IPS-NIHi7 (cell line): ENCODE measurements around the gene RFTN1.

ENCODE experiments used
- DNase-seq: peaks from one replicate; pipeline ENCODE4 v3.0.0; 2012; ENCODE audit warnings: mixed read lengths; ENCODE audit errors: extremely low spot score

Gene RFTN1

DNA sequence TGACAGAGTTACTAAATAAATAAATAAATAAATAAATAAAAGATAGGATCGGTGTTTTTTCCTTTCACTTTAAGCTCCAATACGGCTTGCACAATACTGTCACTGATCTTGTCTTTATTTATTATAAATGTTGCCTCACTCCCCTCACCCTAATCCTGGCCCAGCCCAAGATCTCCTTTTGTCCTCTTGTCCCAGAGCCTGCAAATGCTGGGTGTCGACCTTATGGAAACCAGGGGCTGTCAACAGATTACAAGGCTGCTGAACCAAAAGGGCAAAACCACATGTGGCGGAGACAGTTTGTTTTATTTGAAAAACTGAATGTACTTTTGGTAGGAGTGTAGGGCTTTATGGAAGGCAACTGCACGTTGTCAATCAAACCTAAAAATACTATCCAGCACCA, 75.9 kb downstream of the RFTN1 start:
- no peak for DNase-seq

DNA sequence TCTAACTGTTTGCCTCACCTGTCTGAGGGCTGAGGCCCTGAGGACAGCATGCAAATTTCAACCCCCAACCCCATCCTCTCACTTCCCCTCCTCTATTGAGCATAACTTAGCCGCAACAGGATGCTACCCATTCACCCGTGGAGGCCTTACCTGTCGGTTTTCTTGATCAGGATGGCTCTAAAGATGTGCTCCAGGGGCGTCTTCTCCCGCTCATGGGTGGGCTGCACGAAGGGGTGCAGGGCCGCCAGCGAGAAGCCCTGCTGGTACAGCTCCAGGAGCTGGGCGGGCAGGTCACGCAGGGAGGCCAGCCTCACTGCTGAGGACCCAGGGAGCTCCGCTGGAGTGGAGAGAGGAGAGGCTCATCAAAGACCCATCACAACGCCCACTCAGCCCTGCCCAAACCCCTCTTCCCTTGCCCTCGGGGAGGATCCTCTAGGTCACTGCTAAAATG, 79.8 kb downstream of the RFTN1 start:
- DNase-seq = no peak

DNA sequence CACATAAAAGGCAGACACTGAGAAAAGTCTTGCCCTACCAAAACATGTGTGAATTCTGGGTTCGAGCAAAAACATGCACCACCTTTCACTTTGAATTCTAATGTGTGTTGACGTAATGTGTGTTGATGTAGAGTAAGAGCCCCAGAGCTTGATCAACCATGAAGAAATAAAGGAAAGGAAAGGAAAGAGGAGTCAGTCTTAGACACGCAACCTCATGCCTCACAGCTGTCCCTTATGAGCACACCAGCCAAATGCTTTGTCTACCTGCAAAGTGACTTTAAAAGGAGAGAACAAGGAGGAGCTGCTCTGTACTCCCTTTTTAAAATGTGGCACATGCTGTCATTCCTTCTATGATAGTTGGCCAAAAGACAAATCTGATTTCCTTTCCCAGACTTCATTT, 80.8 kb downstream of the RFTN1 start:
- no peak for DNase-seq

DNA sequence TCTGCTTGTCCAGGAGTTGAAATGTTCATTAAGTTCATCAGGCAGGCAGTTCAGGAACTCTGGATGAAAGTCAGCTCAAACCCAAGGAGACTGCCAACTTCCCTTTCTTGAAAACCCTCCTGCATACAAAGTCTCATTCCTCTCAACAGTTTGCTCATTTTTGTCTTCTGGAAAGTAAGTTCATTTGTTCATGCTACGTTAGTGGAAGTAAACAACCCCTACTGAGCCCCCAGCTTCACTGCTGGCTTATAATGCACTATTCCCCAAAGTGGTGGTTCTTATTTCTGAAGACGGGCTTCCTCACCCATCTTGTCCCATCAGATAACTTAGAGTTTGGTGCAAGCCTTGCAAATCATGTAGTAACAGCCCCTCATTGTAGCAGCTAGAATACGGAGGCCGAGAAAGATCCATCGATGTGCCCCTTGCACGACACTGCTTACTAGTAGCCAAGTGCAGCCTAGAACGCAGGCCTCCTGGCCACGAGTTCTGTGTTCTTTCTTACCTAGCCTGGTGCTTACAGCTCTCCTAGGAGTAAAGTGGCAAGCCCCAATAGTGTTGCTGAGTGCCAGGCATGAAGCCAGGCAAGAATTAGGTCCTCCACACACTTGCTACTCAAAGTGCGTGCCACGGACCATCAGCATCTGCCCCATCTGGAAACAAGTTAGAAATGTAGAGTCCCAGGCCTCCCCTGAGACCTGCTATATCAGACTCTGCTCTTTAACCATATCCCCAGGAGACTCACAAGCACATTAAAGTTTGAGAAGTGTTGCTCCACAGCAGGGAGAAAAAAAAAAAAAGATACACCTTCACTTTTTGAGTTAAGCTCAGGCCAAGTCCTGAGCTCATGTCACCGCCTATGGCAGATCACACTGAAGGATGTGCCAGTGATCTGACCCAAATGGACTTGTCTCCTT, 82.5 kb downstream of the RFTN1 start:
- DNase-seq = no peak

DNA sequence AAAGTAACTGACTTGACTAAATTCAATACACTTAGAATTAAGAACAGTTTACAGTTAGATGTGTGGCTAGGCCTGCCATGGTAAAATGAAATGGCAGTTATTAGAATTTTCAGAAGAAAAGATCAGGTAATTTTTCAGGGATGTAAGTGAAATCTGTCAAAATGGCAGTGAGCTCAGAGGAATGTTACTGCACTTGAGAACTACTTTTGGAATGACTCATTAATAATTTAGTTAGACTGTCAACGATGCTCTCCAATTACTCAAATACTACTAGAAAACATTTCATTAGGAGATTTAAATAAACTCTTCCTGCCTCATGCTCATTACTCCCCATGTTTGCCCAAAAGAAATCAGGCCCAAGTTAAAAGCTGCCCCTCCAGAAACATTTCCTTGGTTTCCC, 84.4 kb downstream of the RFTN1 start:
- DNase-seq = no peak

DNA sequence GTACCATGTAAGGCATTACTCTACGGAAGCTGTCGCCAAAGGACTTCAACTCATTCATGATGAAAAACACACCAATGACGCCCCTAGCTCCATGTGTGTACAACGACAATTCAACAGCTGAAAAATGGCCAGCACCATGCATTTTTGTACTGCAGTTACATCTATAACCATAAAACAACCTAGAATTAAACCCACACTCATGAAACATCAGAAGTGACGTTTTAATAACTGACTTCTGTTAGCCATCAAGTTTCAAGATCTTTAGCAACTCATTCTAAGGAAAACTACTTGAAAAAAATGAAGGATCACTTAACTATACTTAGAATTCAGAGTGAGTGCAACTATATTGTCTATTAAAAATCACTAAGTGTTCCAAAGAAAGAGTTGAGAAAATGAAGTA, 84.9 kb downstream of the RFTN1 start:
- DNase-seq = no peak

DNA sequence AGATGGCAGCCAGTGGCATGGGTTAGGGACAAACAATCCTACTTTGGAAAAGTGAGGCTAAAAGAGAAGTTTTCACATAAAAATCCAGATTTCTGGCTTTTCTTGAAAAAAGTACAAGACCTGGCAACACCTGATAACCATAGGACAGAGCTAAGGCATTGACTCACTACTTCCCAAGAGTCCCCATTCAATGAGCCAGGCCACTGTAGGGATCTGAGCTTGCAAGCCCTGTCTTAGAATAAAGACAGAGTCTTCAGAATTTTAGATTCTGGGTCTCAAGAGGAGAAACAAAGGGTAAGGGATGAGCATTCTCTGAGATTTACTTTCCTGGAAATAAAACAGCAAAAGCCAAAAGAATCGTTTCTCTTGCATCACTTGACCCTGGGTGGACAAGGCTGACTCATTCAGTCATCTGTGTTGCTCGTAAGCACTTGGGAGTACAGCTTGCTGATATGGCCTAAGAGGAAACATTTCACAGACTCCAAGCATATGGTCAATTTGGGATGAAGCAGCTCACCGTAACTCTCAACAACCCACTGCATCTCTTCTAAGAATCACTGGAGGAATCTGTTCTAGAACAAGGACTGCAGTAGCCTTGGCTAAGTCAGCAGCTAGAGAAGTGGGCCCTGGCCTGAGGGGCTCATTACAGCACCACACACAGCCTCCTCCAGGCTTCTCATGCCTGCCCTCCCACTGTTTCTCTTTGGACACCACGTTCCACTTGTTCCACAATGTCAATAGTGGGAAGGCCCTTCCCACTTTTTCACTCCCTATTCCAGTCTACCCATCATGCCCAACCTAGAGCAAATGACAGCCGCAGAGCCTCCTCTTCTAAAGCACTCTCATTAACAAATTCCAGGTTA, 86.2 kb downstream of the RFTN1 start:
- DNase-seq = no peak

DNA sequence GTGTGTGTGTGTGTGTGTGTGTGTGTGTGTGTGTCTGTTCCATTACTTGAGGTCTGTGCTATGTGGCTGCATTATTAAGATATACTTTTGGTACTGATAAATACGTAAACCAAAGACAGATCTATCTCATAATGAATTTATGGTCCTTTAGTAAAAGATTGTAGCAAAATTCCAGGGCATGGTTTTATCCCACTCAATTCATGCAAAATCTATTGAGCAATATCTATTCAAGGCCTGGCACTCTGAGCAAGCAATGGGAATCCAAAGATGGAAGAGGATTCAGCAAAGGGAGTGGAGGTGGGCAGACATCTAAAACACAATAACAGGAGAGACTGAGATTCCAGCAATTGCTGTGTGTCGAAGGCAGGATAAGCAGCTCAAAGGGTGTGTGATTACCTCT, 86.8 kb downstream of the RFTN1 start:
- no peak for DNase-seq

DNA sequence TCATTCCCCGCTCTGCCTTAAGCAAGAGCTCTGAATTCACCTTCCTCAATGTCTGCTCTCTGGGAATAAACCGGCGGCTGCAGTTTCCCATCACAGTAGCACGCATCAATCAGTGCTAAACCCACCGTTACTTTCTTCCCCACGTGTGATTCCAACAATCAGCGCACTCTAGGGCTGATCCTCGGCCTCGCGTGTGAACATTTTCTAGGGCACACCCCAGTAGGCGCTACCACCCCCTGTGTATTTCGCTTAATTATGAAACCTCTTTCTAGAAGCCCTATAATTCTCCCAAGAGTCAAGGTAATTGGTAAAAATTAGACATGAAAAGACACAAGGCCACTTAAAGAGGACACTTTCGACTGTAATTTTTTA, 87.5 kb downstream of the RFTN1 start:
- no peak for DNase-seq

DNA sequence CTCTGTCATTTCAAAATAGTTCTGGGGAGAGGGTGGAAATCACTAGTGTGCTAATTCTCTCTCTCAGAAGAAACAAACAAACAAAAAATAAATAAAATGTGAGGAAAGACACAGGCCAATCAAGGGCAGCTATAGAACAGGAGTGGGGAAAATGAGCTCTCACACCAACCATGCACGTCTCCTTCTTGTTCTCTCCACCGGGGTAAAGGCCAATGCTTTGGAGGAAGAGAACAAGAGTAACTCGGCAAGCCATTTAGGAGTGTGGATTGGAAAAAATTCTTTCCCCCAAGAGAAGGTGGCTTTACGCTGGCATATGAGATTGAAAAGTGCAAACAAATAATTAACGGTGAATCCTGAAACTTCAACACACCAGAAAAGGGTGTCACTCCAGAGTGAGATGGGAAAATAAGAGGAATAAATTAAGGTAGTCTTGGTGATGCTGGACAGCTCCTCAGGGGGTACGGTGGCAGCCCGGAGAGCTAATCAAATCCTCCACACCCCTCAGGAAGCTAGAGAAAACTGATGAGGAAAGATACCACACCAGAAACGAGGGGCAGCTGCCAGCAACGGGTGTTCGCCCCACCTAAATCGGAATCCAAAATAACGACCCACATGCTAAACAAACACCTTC, 88.0 kb downstream of the RFTN1 start:
- DNase-seq = no peak

DNA sequence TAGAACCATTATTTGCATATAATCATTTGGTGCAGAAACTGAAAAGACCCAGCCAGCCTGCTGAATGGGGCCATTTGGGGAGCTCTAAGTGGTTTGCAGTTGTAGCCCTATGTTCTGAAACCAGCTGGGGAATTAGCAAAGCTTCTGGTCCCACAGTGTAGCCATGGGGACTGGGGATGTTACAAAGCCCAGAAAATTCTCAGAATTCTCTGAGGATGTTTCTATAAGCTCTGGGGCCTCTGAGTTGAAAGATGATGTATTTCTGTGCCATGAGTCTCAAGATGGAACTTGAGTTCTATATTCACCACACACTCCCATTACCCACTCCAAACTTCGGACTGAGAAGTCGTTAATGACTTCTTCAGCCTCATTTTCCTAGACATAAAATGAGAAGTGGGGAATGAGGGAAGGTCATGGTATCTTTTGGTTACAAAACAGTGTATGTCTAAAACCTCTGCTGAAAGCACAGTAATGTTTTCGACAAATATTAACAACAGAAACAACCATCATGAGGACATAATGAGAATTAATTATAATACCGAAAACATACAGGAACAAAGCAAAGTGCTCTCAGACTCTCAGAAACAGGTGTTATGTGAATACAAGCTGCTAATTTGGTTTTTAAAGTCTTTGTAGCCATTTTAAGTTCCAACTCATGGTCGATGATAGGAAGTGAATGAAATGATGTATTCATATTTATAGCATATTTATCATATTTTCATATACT, 89.4 kb downstream of the RFTN1 start:
- no peak for DNase-seq

DNA sequence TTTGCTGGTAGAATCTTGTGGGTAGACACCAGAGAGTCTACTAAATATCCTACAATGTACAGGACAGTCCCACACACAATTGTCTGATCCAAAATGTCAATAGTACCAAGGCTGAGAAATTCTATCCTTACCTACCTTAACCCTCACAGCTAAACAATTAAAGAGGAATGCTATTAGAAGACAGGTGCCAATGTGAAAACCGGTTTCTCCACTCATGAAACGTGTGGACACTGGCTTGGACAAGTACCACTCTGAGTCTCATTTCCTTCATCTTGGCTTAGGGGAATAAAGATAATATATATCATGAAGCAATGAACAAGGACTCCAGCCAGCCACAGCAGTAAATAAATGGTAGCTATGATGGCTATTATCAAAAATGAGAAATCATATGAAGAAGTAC, 90.2 kb downstream of the RFTN1 start:
- no peak for DNase-seq

DNA sequence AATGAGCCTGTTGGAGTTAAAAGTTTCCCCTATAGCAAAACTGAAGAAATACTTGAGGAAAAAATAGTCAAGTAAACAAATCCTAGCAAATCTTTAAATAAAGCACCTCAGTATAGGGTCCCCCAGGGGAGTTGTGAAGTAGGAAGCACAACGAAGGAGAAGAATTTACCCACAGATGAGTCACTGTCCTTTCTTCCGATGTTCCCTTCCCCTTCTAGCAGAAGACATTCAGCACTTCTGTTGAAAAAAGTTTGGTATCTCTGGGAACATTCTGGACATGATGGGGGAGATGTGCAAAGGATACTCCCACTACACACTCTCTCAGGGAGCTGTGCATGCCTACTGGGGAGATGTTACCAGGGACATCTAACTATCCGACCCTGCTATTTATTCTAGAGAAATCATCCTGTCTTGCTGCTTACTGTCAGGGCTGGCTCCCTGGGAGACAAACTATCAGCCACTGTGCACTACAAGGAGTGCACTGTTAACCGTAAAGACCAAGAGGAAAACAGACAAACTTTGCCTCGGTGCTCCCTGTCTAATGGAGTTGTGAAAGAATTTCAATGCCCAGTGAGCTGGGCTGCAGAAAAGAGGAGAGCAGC, 93.8 kb downstream of the RFTN1 start:
- no peak for DNase-seq

DNA sequence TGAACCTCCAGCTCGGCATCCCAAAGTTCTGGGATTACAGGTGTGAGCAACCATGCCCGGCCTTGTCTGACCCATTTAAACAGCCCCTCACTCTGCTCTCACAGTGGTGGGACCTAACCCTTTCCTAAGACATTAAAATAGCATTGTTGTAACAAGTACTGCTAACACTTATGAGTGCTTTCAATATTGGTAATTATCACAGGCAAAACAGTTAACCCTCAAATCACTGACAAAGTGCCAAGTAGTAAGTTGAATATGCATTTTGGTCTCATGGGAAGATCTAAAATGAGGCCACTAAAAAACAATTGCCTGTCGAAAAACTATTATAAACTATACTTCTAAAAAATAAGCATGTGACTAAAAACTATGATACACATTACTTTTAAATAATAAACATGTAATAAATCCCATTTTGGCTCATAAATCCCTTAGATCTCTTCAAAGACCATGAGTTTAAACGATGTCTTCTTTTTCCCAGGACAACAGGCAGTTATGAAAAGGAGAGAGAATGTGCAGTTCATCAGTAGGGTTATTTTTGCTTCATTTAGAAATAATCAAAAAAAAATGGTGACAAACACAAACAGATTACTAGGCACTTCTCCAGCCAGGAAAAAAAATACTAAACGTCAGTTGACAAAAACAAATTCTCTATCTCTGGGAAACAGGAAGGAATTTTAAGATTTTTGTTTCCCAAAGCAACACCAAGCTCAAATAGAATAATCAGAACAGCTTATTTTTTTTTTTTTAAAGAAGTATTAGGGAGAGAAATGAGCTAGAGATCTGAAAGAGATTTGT, 95.4 kb downstream of the RFTN1 start:
- no peak for DNase-seq

DNA sequence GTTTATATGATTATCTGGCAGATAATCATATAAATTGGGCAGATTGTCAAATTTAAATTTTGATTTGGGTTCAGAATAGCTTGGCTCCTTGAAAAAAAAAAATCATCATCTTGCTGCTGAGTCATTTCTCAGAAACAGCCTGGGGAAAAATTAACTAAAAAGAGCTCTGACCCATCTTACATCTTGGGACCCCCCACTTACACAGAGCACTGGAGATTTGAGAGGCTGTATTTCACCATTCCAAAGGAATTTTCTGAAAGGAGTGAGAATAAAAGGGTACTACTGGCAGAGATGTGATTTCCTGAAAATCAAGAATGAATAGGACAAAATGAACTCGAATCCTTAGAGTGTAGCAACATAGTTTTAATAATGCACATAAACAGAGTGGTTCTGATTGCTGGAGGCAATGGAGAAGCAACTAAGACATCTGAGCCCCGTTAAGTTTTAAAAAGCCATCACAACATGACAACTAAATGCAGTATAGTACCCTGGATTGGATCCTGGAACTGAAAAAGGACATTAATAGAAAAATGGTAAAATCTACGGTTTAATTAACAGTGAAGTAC, 97.5 kb downstream of the RFTN1 start:
- no peak for DNase-seq

DNA sequence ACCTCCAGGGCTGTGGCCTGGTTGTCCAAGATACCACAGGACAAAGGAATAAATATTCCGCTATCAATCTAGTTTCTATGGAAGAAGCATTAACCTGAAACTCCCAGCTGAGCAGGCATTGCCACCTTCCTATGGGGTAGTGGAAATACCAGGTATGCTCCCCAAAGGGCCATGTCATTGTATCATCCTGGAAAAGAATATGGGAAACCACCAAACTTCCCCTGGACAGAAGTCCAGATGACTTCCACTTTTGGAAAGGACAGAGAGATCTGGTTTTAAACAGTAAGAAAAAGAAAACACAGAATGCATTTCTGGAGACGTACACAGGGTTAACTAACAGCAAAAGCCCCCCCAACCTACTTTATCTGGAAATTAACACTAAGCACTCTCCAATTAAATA, 100.2 kb downstream of the RFTN1 start:
- DNase-seq = no peak

DNA sequence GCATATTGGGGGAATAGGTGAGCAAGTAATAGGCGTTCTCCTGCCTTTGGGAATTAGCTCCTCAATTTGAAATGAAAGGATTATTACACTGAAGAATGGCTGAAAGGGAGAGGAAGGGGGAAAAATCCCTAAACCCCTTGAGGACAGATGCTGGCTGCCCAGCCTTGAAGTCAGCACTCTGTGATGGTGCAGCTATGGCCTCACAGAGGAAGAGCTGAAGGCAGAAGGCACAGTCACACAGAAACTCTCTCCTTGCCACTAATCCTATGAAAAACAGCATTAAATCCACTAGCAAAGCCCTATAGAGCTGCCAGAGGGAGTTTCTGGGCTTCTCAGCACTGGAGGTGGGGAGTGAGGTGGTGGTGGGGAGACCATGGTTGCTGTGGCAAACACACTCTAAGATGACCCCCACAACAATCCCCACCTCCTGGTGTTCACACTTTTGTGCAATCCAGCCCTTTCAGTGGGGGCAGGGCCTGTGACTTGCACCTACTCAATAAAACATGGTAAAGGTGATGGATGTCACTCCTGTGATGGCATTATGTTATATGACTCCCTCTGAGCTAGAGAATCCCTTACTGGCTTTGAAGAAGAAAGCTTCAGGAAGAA, 101.2 kb downstream of the RFTN1 start:
- no peak for DNase-seq

DNA sequence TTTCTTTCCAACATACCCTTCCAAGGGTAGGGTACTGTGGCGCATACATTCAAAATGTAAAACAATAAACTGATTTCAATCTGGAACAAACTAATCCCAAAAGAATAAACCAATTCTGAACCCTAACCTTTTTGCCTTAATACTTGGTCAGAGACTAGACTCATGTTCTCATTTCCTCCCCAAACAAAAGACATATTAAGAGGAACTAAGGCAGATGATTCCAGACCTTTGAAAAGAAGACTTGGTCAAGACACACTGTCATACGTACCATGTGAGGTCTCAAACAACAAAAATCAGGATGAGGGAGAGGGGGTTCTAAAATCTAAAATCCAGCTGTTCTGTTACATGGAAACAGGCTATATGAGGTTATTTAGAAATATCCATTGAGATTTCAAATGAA, 102.1 kb downstream of the RFTN1 start:
- no peak for DNase-seq

DNA sequence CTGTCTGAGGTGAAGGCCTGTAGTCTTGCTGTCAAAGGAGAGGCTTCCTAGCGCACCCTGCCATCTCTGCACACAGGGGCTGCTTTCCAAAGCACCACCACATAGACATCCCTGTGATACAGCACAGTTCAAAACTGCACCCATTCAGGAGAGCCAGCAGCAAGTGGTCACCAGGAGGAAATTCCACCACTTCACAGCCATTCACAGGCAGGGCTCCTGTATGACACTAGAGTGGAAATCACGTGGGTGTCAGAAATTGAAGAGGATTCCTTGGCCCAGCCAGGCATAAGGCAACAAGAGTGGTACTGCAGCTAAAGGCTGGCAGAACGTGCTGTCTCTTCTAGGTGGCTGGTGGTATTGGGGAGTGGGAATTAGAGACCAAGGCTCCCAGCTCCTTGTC, 102.8 kb downstream of the RFTN1 start:
- DNase-seq = no peak

DNA sequence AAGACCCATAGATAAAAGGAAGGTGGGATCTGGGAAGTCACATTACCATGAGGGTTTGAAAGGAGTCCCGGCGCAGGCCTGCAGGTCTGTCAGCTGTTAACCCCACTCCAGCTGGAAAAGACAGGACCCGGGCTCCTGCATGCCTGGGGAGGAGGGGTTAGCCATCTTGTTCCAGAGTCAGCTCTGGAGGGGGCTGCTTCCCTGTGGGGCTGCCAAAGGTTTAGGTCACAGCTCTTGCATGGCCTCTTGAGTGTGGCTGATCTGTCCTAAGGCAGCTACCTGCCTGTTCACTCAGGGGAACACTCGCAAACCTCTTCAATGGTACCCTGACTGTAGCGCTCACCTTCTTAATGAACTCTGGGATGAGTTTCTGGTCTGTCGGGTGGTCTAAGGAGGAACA, 104.5 kb downstream of the RFTN1 start:
- no peak for DNase-seq
